Measurements from ENCODE around the gene ARRB1. TPM values are rescaled to one million over a fixed set of nuclear protein-coding genes. Genes with fewer than 3 reads are reported as not detected.

Gene ARRB1
- total RNA-seq, 1 donor = 14.5 TPM

- Histone ChIP-seq H3K27ac (ENCODE audit: low read depth, low read length) (no peak overlapping the region), H3K4me1 (ENCODE audit: insufficient read depth, low read length) (no peaks in the 10 kb centered on the region), H3K4me2 (ENCODE audit: insufficient read depth, low read length) (no peak overlapping the region), H3K4me3 (ENCODE audit: insufficient read depth, low read length) (no peak overlapping the region), H3K9me3 (ENCODE audit: low read depth, low read length) (no peaks in the 10 kb centered on the region), H3K79me2 (ENCODE audit: insufficient read depth, low read length) (no peaks in the 10 kb centered on the region), H2AFZ (ENCODE audit: low read length) (no peak overlapping the region), H3K27me3 (ENCODE audit: insufficient read depth, low read length) (no peaks in the 10 kb centered on the region), H4K20me1 (ENCODE audit: insufficient read depth, low read length) (no peaks in the 10 kb centered on the region), H3K36me3 (ENCODE audit: insufficient read depth, low read length) (no peaks in the 10 kb centered on the region)
- DNase-seq (ENCODE audit: insufficient read length, low spot score, missing footprints) = no peak
- TF ChIP-seq CTCF (IDR thresholded peaks at IDR 0.05; ENCODE audit: extremely low read depth, low read depth, low read length) = no peak
Observed at GRCh38 chr11:75298976-75299260, 52.5 kb downstream of the ARRB1 start.

- Histone ChIP-seq H2AFZ (ENCODE audit: low read length) (no peak overlapping the region), H3K9me3 (ENCODE audit: low read depth, low read length) (no peaks in the 10 kb centered on the region), H3K27me3 (ENCODE audit: insufficient read depth, low read length) (no peaks in the 10 kb centered on the region), H4K20me1 (ENCODE audit: insufficient read depth, low read length) (no peaks in the 10 kb centered on the region), H3K4me3 (ENCODE audit: insufficient read depth, low read length) (no peak overlapping the region), H3K79me2 (ENCODE audit: insufficient read depth, low read length) (no peaks in the 10 kb centered on the region), H3K4me1 (ENCODE audit: insufficient read depth, low read length) (no peaks in the 10 kb centered on the region), H3K4me2 (ENCODE audit: insufficient read depth, low read length) (no peak overlapping the region), H3K27ac (ENCODE audit: low read depth, low read length) (no peak overlapping the region), H3K36me3 (ENCODE audit: insufficient read depth, low read length) (no peaks in the 10 kb centered on the region)
- no peak for TF ChIP-seq CTCF (IDR thresholded peaks at IDR 0.05; ENCODE audit: extremely low read depth, low read depth, low read length)
- no peak for DNase-seq (ENCODE audit: insufficient read length, low spot score, missing footprints)
Observed at GRCh38 chr11:75298191-75298975, 53.1 kb downstream of the ARRB1 start.

- Histone ChIP-seq H3K4me3 (ENCODE audit: insufficient read depth, low read length) (no peak overlapping the region), H4K20me1 (ENCODE audit: insufficient read depth, low read length) (no peaks in the 10 kb centered on the region), H3K36me3 (ENCODE audit: insufficient read depth, low read length) (no peaks in the 10 kb centered on the region), H2AFZ (ENCODE audit: low read length) (no peak overlapping the region), H3K27me3 (ENCODE audit: insufficient read depth, low read length) (no peaks in the 10 kb centered on the region), H3K9me3 (ENCODE audit: low read depth, low read length) (no peaks in the 10 kb centered on the region), H3K79me2 (ENCODE audit: insufficient read depth, low read length) (no peaks in the 10 kb centered on the region), H3K4me1 (ENCODE audit: insufficient read depth, low read length) (no peaks in the 10 kb centered on the region), H3K4me2 (ENCODE audit: insufficient read depth, low read length) (no peak overlapping the region), H3K27ac (ENCODE audit: low read depth, low read length) (no peak overlapping the region)
- DNase-seq (ENCODE audit: insufficient read length, low spot score, missing footprints) = no peak
- no peak for TF ChIP-seq CTCF (IDR thresholded peaks at IDR 0.05; ENCODE audit: extremely low read depth, low read depth, low read length)
Observed at GRCh38 chr11:75293903-75294302, 57.6 kb downstream of the ARRB1 start.

GRCh38 chr11:75292943-75293342 is 58.5 kb downstream of the ARRB1 start:
- Histone ChIP-seq H3K4me3 (ENCODE audit: insufficient read depth, low read length) (no peak overlapping the region), H3K9me3 (ENCODE audit: low read depth, low read length) (no peaks in the 10 kb centered on the region), H3K4me2 (ENCODE audit: insufficient read depth, low read length) (no peak overlapping the region), H3K27ac (ENCODE audit: low read depth, low read length) (no peak overlapping the region), H4K20me1 (ENCODE audit: insufficient read depth, low read length) (no peaks in the 10 kb centered on the region), H2AFZ (ENCODE audit: low read length) (no peak overlapping the region), H3K4me1 (ENCODE audit: insufficient read depth, low read length) (no peaks in the 10 kb centered on the region), H3K27me3 (ENCODE audit: insufficient read depth, low read length) (no peaks in the 10 kb centered on the region), H3K79me2 (ENCODE audit: insufficient read depth, low read length) (no peaks in the 10 kb centered on the region), H3K36me3 (ENCODE audit: insufficient read depth, low read length) (no peaks in the 10 kb centered on the region)
- TF ChIP-seq CTCF (IDR thresholded peaks at IDR 0.05; ENCODE audit: extremely low read depth, low read depth, low read length) = no peak
- no peak for DNase-seq (ENCODE audit: insufficient read length, low spot score, missing footprints)
